ENCODE results near the gene MT1A.

Gene MT1A

GRCh38 chr16:56606071-56606475 lies 32.4 kb upstream of the MT1A start:
- DNase-seq: peak; percentile 62
- no peaks in the 10 kb centered on the region for H3K36me3 ChIP-seq (replicated peaks)
- H3K27ac ChIP-seq: peak overlapping the region; percentile 97
- in situ Hi-C loops (cut with HindIII; ENCODE audit: low pct_ligation_motif_present, low sequenced_read_pairs): no loop called here
- no peaks in the 10 kb centered on the region for H3K27me3 ChIP-seq (replicated peaks)
- no peak for TF ChIP-seq CTCF (IDR thresholded peaks at IDR 0.05; ENCODE audit: low read depth, low read length, missing control alignments)
- H3K4me3 ChIP-seq (ENCODE audit: low read depth, low read length): no peak overlapping the region

- in situ Hi-C loops (cut with HindIII; ENCODE audit: low pct_ligation_motif_present, low sequenced_read_pairs): no loop called here
- Histone ChIP-seq H3K36me3 (replicated peaks) (no peaks in the 10 kb centered on the region), H3K27ac (peak overlapping the region; percentile 97), H3K27me3 (replicated peaks) (no peaks in the 10 kb centered on the region), H3K4me3 (ENCODE audit: low read depth, low read length) (peak overlapping the region; percentile 18)
- peak; percentile 81 for DNase-seq
- TF ChIP-seq CTCF (IDR thresholded peaks at IDR 0.05; ENCODE audit: low read depth, low read length, missing control alignments): no peak
These were observed 31.9 kb upstream of the MT1A start for GRCh38 chr16:56606476-56607108.

- H3K27ac ChIP-seq: peak overlapping the region; percentile 97
- TF ChIP-seq CTCF (IDR thresholded peaks at IDR 0.05; ENCODE audit: low read depth, low read length, missing control alignments): no peak
- H3K4me3 ChIP-seq (ENCODE audit: low read depth, low read length): peak overlapping the region; percentile 52
- no peaks in the 10 kb centered on the region for H3K36me3 ChIP-seq (replicated peaks)
- DNase-seq: peak; percentile 97
- H3K27me3 ChIP-seq (replicated peaks): no peaks in the 10 kb centered on the region
- in situ Hi-C loops (cut with HindIII; ENCODE audit: low pct_ligation_motif_present, low sequenced_read_pairs): no loop called here
These were observed 31.3 kb upstream of the MT1A start for GRCh38 chr16:56607109-56607618.

- no peak for DNase-seq
- in situ Hi-C loops (cut with HindIII; ENCODE audit: low pct_ligation_motif_present, low sequenced_read_pairs): no loop called here
- Histone ChIP-seq H3K36me3 (replicated peaks) (no peaks in the 10 kb centered on the region), H3K27me3 (replicated peaks) (no peaks in the 10 kb centered on the region), H3K27ac (peak overlapping the region; percentile 97), H3K4me3 (ENCODE audit: low read depth, low read length) (peak overlapping the region; percentile 52)
- TF ChIP-seq CTCF (IDR thresholded peaks at IDR 0.05; ENCODE audit: low read depth, low read length, missing control alignments): no peak
These were observed 30.8 kb upstream of the MT1A start for GRCh38 chr16:56607675-56608042.

- in situ Hi-C loops (cut with HindIII; ENCODE audit: low pct_ligation_motif_present, low sequenced_read_pairs): no loop called here
- peak within 1 kb of the TSS; percentile 95 for H3K4me3 ChIP-seq (ENCODE audit: low read depth, low read length)
- peak within 1 kb of the TSS; percentile 97 for H3K27ac ChIP-seq
- H3K27me3 ChIP-seq (replicated peaks): no peaks in the 10 kb centered on the region
- H3K36me3 ChIP-seq (replicated peaks): no peaks in the 10 kb centered on the region
- peak; percentile 96 for DNase-seq
- TF ChIP-seq CTCF (IDR thresholded peaks at IDR 0.05; ENCODE audit: low read depth, low read length, missing control alignments): no peak
These were observed 30.2 kb upstream of the MT1A start, which contains the start of gene MT2A for GRCh38 chr16:56608043-56608875. MT2A (plus strand) TSS chr16:56608584; CDS start chr16:56608656, 72 bp downstream.
